ENCODE data around the gene CAMTA1.

The CAMTA1 gene

DNA sequence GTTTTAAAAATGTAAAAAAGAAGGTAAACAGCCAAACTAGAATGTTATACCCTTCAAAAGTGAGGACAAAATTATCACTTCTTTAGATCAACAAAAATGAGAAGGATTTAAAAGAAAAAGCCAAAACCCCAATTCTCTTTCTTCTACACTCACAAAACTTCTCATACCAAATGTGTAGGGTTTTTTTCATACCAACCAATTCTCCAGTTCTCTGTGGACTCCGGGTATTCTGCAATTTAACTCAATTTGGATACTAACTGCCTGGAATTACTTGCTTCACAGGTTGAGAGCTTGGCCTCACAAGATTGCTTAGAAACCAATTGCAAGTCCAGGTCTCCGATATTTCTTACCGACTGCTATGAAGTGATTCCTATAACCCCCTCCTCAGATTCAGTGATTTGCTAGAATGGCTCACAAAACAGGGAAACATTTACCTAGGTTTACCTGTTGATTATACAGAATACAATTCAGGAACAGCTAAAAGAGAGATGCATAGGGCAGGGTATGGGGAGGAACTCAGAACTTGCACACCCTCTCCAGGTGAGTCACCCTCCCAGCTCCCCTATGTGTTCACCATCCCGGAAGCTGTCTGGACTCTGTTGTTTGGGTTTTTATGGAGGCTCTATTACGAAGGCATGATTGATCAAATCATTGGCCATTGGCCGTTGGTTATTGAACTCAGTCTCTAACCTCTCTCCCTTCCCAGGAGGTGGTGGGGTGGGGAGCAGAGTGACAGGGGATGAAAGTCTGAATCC, 67.1 kb downstream of the CAMTA1 start:
- DNase-seq, result no peak

DNA sequence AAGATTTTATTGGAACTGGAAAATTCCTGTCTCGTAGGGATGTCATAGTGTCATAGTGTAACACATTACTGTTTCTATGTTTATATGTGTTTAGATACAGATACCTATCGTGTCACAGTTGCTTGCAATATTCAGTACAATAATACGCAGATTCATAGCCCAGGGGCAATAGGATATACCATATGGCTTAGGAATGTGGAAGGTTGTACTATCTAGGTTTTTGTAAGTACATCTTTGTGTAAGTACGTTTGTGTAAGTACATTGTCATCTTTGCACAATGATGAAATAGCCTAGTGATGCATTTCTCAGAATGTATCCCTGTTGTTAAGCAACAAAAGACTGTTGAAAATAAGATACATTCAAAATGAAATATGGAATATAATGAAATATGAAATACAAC, 68.9 kb downstream of the CAMTA1 start:
- DNase-seq, result no peak

GRCh38 chr1:6857831-6858230, 72.6 kb downstream of the CAMTA1 start:
- no peak for DNase-seq

DNA sequence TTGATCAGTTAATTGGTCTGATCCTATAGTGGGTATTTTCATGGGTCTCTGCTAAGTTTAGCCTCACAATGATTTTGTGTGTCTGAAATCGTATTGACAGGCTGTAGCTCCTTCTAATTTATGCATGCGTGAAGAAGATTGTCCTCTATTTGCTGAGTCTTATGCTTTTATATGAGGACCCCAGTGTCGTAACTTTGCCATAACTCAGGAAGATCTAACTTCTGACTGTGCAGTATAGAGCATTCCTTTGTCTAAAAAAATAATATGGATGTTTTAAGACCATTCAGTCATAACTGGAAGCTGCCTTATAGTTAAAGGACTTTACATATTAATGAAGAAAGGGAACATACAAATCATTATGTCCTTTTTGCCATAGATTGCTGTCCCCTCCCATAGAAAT, 73.3 kb downstream of the CAMTA1 start:
- no peak for DNase-seq

- no peak for DNase-seq
These were observed 74.4 kb downstream of the CAMTA1 start for GRCh38 chr1:6859415-6860343.

- DNase-seq, result peak; percentile 26
These were observed 75.1 kb downstream of the CAMTA1 start for GRCh38 chr1:6860401-6860800.

- no peak for DNase-seq
These were observed 75.9 kb downstream of the CAMTA1 start for GRCh38 chr1:6861075-6861724.

GRCh38 chr1:6862906-6863305, 77.7 kb downstream of the CAMTA1 start:
- no peak for DNase-seq

GRCh38 chr1:6864166-6864565, 78.9 kb downstream of the CAMTA1 start:
- DNase-seq, result no peak

DNA sequence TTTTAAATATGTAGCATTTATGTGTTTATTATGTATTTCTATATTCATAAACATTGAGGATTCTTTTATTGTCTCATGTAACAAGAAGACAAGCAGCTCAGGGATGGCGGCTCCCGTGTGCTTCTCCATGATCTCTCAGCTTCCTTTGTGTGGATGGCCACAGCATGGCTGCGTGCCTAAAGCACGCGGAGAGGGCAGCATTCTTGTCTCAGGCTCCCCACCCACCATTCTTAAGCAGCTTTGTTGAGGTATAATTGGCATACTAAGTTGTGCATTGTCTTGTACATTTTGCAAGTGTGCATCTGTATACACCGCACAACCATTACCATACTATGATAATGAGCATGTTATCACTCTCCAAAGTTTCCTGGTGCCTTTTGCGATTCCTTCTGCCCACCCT, 81.6 kb downstream of the CAMTA1 start:
- no peak for DNase-seq

GRCh38 chr1:6867321-6867720, 82.1 kb downstream of the CAMTA1 start:
- DNase-seq, result no peak

GRCh38 chr1:6867729-6868659, 82.7 kb downstream of the CAMTA1 start:
- DNase-seq, result no peak

GRCh38 chr1:6868660-6869380, 83.6 kb downstream of the CAMTA1 start:
- DNase-seq, result no peak

GRCh38 chr1:6869545-6869944, 84.3 kb downstream of the CAMTA1 start:
- DNase-seq, result no peak

DNA sequence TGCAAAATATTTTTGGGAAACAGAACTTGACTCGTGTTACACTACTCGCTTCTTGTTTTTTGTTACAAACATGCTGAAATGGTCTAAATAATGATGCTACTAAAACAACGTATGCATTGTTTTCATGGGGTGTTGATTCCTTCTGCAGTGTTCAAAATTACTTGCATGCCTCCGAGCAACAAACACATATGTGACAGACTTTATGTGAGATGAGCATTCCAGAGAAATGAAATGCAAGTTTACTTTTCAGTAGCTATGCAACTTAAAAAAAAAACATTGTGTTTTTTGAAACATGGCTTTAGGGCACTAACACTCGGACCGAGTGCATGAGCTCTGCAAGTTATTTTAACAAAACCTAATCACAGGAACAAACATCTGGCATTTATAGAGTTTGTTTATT, 84.8 kb downstream of the CAMTA1 start:
- no peak for DNase-seq

- DNase-seq, result no peak
These were observed 85.3 kb downstream of the CAMTA1 start for GRCh38 chr1:6870571-6870970.

GRCh38 chr1:6871300-6871972, 86.2 kb downstream of the CAMTA1 start:
- DNase-seq, result no peak

DNA sequence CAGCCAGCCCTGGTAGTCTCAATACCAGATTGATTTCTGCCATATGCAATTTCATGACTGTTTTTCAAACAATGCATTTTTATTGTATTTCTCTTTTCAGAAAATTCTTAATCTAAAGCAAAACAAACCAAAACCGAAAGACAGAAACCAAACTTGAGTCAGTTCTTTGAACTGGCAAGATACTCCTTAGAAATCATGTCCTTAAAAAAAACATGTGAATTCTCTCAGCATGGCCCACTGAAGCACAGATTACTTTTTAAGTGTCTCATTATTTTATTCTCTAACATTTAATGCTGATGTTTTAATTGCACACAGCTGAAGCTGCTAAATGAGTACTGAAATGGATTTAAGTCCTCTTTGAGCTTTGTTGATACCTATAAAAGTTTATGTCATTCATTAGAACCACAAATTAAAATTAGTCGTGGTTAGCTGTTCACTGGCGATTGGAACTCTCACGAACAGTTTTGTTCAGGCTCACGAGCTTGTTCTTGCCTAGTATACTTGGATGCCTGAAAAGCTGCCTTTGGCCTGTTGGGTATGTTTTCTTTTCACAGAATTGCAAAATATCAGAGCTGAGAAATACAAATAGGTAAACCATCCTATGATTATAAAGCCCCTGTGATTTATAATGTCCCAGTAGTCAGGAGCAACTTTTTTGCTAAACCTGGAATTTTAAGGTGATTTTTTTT, 87.5 kb downstream of the CAMTA1 start:
- DNase-seq, result no peak

DNA sequence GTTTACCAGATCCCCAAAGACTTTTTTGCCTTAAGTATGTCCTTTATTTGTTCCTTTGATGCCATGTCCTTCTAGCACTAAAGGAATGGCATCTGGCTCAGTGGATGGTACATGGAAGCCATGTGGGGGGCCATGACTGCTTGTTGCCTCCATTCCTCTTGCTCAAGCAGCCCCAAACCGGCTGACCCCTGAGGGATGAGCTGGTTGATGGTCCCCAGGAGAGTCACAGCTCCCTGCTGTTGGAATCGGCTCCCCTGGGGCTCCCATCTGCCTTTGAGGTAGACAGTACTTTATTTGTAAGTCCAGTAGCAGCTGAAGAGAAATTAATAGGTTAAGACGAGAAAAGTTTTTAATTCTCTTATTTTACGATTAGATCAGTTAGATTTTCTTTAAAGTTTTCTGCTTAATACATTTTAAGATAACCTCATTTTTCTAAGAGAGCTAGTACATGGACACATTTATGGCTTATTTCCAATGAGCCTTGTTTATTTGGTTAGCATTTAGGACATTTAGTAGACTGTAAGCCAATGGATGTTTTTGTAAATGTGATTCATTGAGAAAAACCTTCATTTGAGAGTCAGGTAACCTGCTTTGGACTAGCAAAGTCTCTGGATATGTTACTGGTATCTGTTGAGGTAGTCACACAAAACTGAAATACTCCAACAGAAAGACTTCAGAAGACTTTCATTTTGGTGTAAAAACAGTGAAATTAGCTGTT, 88.2 kb downstream of the CAMTA1 start:
- no peak for DNase-seq

DNA sequence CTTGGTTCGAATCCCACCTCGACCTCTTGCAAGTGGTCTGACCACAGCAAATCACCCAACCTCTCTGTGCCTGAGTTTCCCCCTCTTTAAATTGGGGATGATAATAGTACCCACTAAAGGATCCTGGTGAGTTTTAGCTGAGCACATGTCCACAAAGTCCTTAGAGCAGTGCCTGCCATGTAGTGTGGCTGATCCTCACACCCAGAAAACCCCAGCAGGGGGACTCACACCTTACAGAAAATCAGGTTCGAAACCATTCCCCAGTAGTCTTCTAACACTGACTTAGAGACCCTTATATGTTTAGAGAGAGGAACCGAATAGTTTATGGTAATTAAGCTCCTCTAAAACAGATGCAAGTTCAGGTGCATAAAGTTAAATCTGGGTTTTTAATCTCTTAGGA, 89.0 kb downstream of the CAMTA1 start:
- no peak for DNase-seq
